ENCODE data around the gene PBX1.

PBX1 gene

GRCh38 chr1:164589961-164590507 lies 31.1 kb downstream of the PBX1 start:
- no peak for DNase-seq (ENCODE audit: extremely low read depth, low read depth)
- TF ChIP-seq CTCF (IDR thresholded peaks at IDR 0.05; ENCODE audit: low read depth, low read length), result no peak

- no peak for TF ChIP-seq CTCF (IDR thresholded peaks at IDR 0.05; ENCODE audit: low read depth, low read length)
- no peak for DNase-seq (ENCODE audit: extremely low read depth, low read depth)
Measured at GRCh38 chr1:164590592-164590991, 31.6 kb downstream of the PBX1 start.

- no peak for TF ChIP-seq CTCF (IDR thresholded peaks at IDR 0.05; ENCODE audit: low read depth, low read length)
- no peak for DNase-seq (ENCODE audit: extremely low read depth, low read depth)
Measured at GRCh38 chr1:164591858-164592257, 32.9 kb downstream of the PBX1 start.

- TF ChIP-seq CTCF (IDR thresholded peaks at IDR 0.05; ENCODE audit: low read depth, low read length), result no peak
- DNase-seq (ENCODE audit: extremely low read depth, low read depth), result no peak
Measured at GRCh38 chr1:164592634-164593033, 33.6 kb downstream of the PBX1 start.

GRCh38 chr1:164595212-164595611 lies 36.2 kb downstream of the PBX1 start:
- no peak for TF ChIP-seq CTCF (IDR thresholded peaks at IDR 0.05; ENCODE audit: low read depth, low read length)
- no peak for DNase-seq (ENCODE audit: extremely low read depth, low read depth)

- TF ChIP-seq CTCF (IDR thresholded peaks at IDR 0.05; ENCODE audit: low read depth, low read length), result no peak
- no peak for DNase-seq (ENCODE audit: extremely low read depth, low read depth)
Measured at GRCh38 chr1:164596172-164596571, 37.2 kb downstream of the PBX1 start.

GRCh38 chr1:164598719-164599118 lies 39.7 kb downstream of the PBX1 start:
- TF ChIP-seq CTCF (IDR thresholded peaks at IDR 0.05; ENCODE audit: low read depth, low read length), result no peak

More at GRCh38 chr1:164598719-164599118, 39.7 kb downstream of the PBX1 start:
- DNase-seq (ENCODE audit: extremely low read depth, low read depth), result no peak

All from AG09319 (cell line).